Bone marrow (tissue), 2 donors: ENCODE measurements around the gene GPR157.

Experiments
- DNase-seq, 2 donors: peaks; one replicate each; lab custom pipeline; 2025; lab: John Stamatoyannopoulos, UW

GPR157 gene

GRCh38 chr1:9087411-9088125, 41.3 kb downstream of the GPR157 start:
- DNase-seq = no peak

GRCh38 chr1:9086796-9087195, 42.1 kb downstream of the GPR157 start:
- no peak for DNase-seq

GRCh38 chr1:9086045-9086444, 42.9 kb downstream of the GPR157 start:
- DNase-seq = no peak

GRCh38 chr1:9085306-9085940, 43.5 kb downstream of the GPR157 start:
- no peak for DNase-seq

- DNase-seq = peak in 1 of 2 donors; percentile 20
These were observed 44.0 kb downstream of the GPR157 start for GRCh38 chr1:9084906-9085305.

- no peak for DNase-seq
These were observed 47.4 kb downstream of the GPR157 start for GRCh38 chr1:9081473-9081872.

GRCh38 chr1:9080705-9081291, 48.1 kb downstream of the GPR157 start:
- DNase-seq = no peak

- DNase-seq = no peak
These were observed 48.8 kb downstream of the GPR157 start for GRCh38 chr1:9079988-9080704.

GRCh38 chr1:9078752-9079500, 50.0 kb downstream of the GPR157 start:
- DNase-seq = no peak

GRCh38 chr1:9078015-9078751, 50.7 kb downstream of the GPR157 start:
- no peak for DNase-seq

GRCh38 chr1:9075022-9075421, 53.9 kb downstream of the GPR157 start:
- peak in 1 of 2 donors; percentile 92 for DNase-seq

GRCh38 chr1:9073143-9073542, 55.8 kb downstream of the GPR157 start:
- DNase-seq = no peak

GRCh38 chr1:9071554-9072235, 57.2 kb downstream of the GPR157 start:
- DNase-seq = no peak

- DNase-seq = no peak
These were observed 58.4 kb downstream of the GPR157 start for GRCh38 chr1:9070486-9070885.

GRCh38 chr1:9069326-9070100, 59.4 kb downstream of the GPR157 start, which contains the start of gene SLC2A5:
SLC2A5 (minus strand) TSS chr1:9069635; CDS start chr1:9069536, 99 bp downstream.
- peak in 1 of 2 donors; percentile 87 for DNase-seq

GRCh38 chr1:9068981-9069325, 59.9 kb downstream of the GPR157 start:
- DNase-seq = no peak

GRCh38 chr1:9066945-9067807, 61.7 kb downstream of the GPR157 start:
- DNase-seq = peak; percentile 33 to 53

GRCh38 chr1:9065213-9065751, 63.6 kb downstream of the GPR157 start:
- DNase-seq = no peak

- no peak for DNase-seq
These were observed 66.1 kb downstream of the GPR157 start for GRCh38 chr1:9062846-9063245.
